Uterus (tissue), 2 donors: ENCODE results near the gene TASP1.

Experiments used
- POLR2A ChIP-seq, 2 donors: fragments of 450-650 bp; IDR thresholded peaks; one replicate each; pipeline ENCODE4 v1.6.1; 2016; ENCODE audit warnings: antibody characterized with exemption in 2 of 2, mild to moderate bottlenecking in 1 of 2, moderate library complexity in 1 of 2
- TF ChIP-seq, protein P1 (sequence below), 4 experiments: fragments of 200-600 bp in 2 of 4; fragments of 450-650 bp in 2 of 4; sonication (generic) in 2 of 4; IDR thresholded peaks; one replicate each; pipeline ENCODE4 v1.5.1; 2016 to 2019; ENCODE audit warnings: antibody characterized with exemption in 4 of 4, mild to moderate bottlenecking in 2 of 4, moderate library complexity in 1 of 4

DNA sequence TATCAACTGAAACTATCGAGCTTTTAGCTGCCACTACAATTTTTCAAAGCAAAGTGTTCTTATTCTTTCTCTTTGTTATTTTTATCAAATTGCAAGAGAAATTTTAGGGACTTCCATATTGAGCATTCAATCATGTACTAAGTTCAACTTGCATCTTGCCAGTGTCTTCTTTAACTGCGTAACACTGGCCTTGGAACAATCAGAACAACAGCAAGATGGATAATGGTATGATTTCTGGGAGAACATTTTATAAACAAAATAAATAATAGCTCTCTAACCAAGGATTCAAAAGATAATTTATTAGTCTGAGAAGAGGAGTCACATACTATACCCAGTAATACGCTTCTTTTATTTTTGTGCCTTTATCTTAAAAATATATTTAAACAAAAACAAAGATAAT lies 249.6 kb downstream of the TASP1 start:
- TF ChIP-seq, protein P1, sequence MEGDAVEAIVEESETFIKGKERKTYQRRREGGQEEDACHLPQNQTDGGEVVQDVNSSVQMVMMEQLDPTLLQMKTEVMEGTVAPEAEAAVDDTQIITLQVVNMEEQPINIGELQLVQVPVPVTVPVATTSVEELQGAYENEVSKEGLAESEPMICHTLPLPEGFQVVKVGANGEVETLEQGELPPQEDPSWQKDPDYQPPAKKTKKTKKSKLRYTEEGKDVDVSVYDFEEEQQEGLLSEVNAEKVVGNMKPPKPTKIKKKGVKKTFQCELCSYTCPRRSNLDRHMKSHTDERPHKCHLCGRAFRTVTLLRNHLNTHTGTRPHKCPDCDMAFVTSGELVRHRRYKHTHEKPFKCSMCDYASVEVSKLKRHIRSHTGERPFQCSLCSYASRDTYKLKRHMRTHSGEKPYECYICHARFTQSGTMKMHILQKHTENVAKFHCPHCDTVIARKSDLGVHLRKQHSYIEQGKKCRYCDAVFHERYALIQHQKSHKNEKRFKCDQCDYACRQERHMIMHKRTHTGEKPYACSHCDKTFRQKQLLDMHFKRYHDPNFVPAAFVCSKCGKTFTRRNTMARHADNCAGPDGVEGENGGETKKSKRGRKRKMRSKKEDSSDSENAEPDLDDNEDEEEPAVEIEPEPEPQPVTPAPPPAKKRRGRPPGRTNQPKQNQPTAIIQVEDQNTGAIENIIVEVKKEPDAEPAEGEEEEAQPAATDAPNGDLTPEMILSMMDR (IDR thresholded peaks at IDR 0.05): no peak
- no peak for TF ChIP-seq POLR2A (IDR thresholded peaks at IDR 0.05)
